Measurements from ENCODE around the gene PTPN14.
A peak's percentile ranks its signal among the peaks of the same experiment; 100 is the strongest.

The PTPN14 gene

GRCh38 chr1:214439352-214440119, 111.9 kb downstream of the PTPN14 start (continued):
- TF ChIP-seq ZNF423 (tag by site-specific recombination; IDR thresholded peaks at IDR 0.05) = no peak; the same call in 1 of the 2 replicates
- TF ChIP-seq ZNF529 (tag by site-specific recombination; IDR thresholded peaks at IDR 0.05; ENCODE audit: insufficient replicate concordance) = peak; percentile 42
- TF ChIP-seq ZNF18 (tag by site-specific recombination; IDR thresholded peaks at IDR 0.05) = peak; percentile 96
- no peak for TF ChIP-seq ZNF549 (tag by site-specific recombination; IDR thresholded peaks at IDR 0.05)
- TF ChIP-seq SP7 (tag by site-specific recombination; IDR thresholded peaks at IDR 0.05) = peak; percentile 99
- no peak for TF ChIP-seq ZBTB26 (tag by site-specific recombination; optimal IDR thresholded peaks at IDR 0.05)
- peak; percentile 66 for TF ChIP-seq ZNF184 (tag by site-specific recombination; IDR thresholded peaks at IDR 0.05)
- TF ChIP-seq ZNF280D (tag by site-specific recombination; IDR thresholded peaks at IDR 0.05) = peak; percentile 92; the same call in 1 of the 2 replicates
- TF ChIP-seq ZNF629 (tag by site-specific recombination; IDR thresholded peaks at IDR 0.05) = peak; percentile 98
- TF ChIP-seq ZSCAN4 (tag by site-specific recombination; IDR thresholded peaks at IDR 0.05) = peak; percentile 73; the same call in 1 of the 2 replicates
- TF ChIP-seq EGR2 (tag by site-specific recombination; IDR thresholded peaks at IDR 0.05; ENCODE audit: low read depth) = 0 out of 2 replicates have a peak, but pooled peaks have one; percentile 44
- TF ChIP-seq ZNF48 (tag by site-specific recombination; IDR thresholded peaks at IDR 0.05) = no peak
- TF ChIP-seq CTCF (tag by site-specific recombination; IDR thresholded peaks at IDR 0.05) = no peak
- TF ChIP-seq AEBP2 (tag by site-specific recombination; IDR thresholded peaks at IDR 0.05; ENCODE audit: borderline replicate concordance) = no peak
- TF ChIP-seq ZNF146 (tag by site-specific recombination; IDR thresholded peaks at IDR 0.05) = peak; percentile 79
- TF ChIP-seq REPIN1 (tag by site-specific recombination; IDR thresholded peaks at IDR 0.05; ENCODE audit: low read depth) = peak; percentile 88; the same call in 1 of the 2 replicates
- peak; percentile 80 for TF ChIP-seq KLF10 (tag by site-specific recombination; IDR thresholded peaks at IDR 0.05)
- TF ChIP-seq ZNF266 (tag by site-specific recombination; IDR thresholded peaks at IDR 0.05; ENCODE audit: low read depth) = no peak
- TF ChIP-seq ZNF514 (tag by site-specific recombination; IDR thresholded peaks at IDR 0.05) = no peak
- peak; percentile 83; the same call in 1 of the 2 replicates for TF ChIP-seq BCL11B (tag by site-specific recombination; IDR thresholded peaks at IDR 0.05; ENCODE audit: low read depth)
- TF ChIP-seq PRDM4 (tag by site-specific recombination; IDR thresholded peaks at IDR 0.05) = peak; percentile 86
- no peak for TF ChIP-seq ZNF175 (tag by site-specific recombination; IDR thresholded peaks at IDR 0.05)
- TF ChIP-seq ZSCAN5A (tag by site-specific recombination; IDR thresholded peaks at IDR 0.05) = peak; percentile 71; the same call in 1 of the 2 replicates
- no peak for TF ChIP-seq ZNF510 (tag by site-specific recombination; IDR thresholded peaks at IDR 0.05; ENCODE audit: insufficient replicate concordance)

Measured in HEK293 (cell line).